Psoas muscle (tissue), 8 donors: ENCODE data around the gene RAB27A. TPM values are rescaled to one million over a fixed set of nuclear protein-coding genes. Genes with fewer than 3 reads are reported as not detected.

Source experiments
- ATAC-seq, 4 donors: fragments of 200-7000 bp; cut with Tn5 transposase; one replicate each; pipeline ENCODE4 v1.9.1; 2020; ENCODE audit warnings: moderate library complexity in 3 of 4, mild to moderate bottlenecking in 2 of 4
- DNase-seq, 2 donors: peaks; one replicate each; pipeline ENCODE4 v3.0.0-alpha.2; 2020
- H3K27ac ChIP-seq: fragments of 200-600 bp; one replicate; pipeline ENCODE4 v1.8.0; 2022
- H3K27me3 ChIP-seq, 3 donors: fragments of 200-600 bp in 1 of 3; one replicate each; pipeline versions ENCODE4 v1.6.1 to v1.8.0; 2013 to 2022; ENCODE audit warnings: low read length in 2 of 3, mild to moderate bottlenecking in 2 of 3, moderate library complexity in 1 of 3; ENCODE audit not compliant: insufficient read depth in 3 of 3
- H3K36me3 ChIP-seq, 2 donors: fragments of 200-600 bp in 1 of 2; one replicate each; pipeline versions ENCODE4 v1.6.1 to v1.8.0; 2013 to 2022; ENCODE audit warnings: low read depth in 1 of 2, mild to moderate bottlenecking in 1 of 2, moderate library complexity in 1 of 2; ENCODE audit not compliant: insufficient read depth in 1 of 2
- H3K4me1 ChIP-seq: fragments of 200-600 bp; one replicate; pipeline ENCODE4 v1.8.0; 2022
- H3K4me3 ChIP-seq: fragments of 200-600 bp; one replicate; pipeline ENCODE4 v1.8.0; 2022; ENCODE audit warnings: mild to moderate bottlenecking
- H3K9me3 ChIP-seq: fragments of 200-600 bp; one replicate; pipeline ENCODE4 v1.8.0; 2022
- CTCF ChIP-seq: fragments of 200-600 bp; IDR thresholded peaks from one replicate; pipeline ENCODE4 v1.8.0; 2022; ENCODE audit warnings: antibody characterized with exemption
- WGBS, 3 donors: extraction: QIAGEN DNeasy Blood & Tissue Kit; methylation state at CpG; one replicate each; pipeline versions ENCODE4 v1.1.6 to v1.1.7; 2013; 5-methylcytosine and 5-hydroxymethylcytosine counted together
- intact Hi-C, 2 donors: fragments of 100-400 bp; cut with DNase I; formaldehyde crosslinking; loops; one replicate each; pipeline versions ENCODE4 v1.11.0 to v1.14.2; 2022
- polyA plus RNA-seq, 3 donors: library from polyadenylated mRNA; stranded (reverse); fragments of 200-250 nt; gene quantifications; one replicate each; pipeline ENCODE4 v1.2.3, GENCODE V29; 2013
- total RNA-seq, 4 donors: library from RNA; stranded (reverse); fragmentation: NEBNext Ultra II Directional in 2 of 4; extraction: Animal tissue kit (Norgen Biotek cat#: 25700) in 2 of 4; gene quantifications; one replicate each; pipeline versions ENCODE4 v1.2.1 to v1.2.4, GENCODE V29; 2021 to 2023
- donor health status: healthy with polysubstance abuse.
- donor health status: DM: no; HTN: no; CAD: no; lungs with moderate emphysema.
- donor health status: Bipolar disorder and iron deficiency.
- donor health status: healthy.
- donor health status: DM: yes; HTN: yes; CAD: no.
- donor health status: DM: no; HTN: no; CAD: no.
- donor health status: DM: no; HTN: no; CAD: no.
- donor health status: DM: yes; HTN: yes; CAD: no.

The RAB27A gene
- total and polyA plus RNA-seq, 7 donors = 1.2 to 5.4 (median 2.3) TPM

- no peak for TF ChIP-seq CTCF
- intact Hi-C loops = loop anchor here in 1 of 2 donors (10.0 kb wide), 1 partner anchor 107 kb away; no protein-coding TSS in a partner anchor
These were observed 37.8 kb upstream of the RAB27A start for GRCh38 chr15:55327387-55327786.

GRCh38 chr15:55322467-55322866 is 32.9 kb upstream of the RAB27A start:
- DNase-seq = no peak
- Histone ChIP-seq H3K4me3 (no peak overlapping the region), H3K9me3 (no peaks in the 10 kb centered on the region), H3K27me3 (no peaks in the 10 kb centered on the region), H3K4me1 (peaks cover 6% of the 10 kb centered on the region), H3K36me3 (no peaks in the 10 kb centered on the region), H3K27ac (no peak overlapping the region)
- intact Hi-C loops = loop anchor here in 1 of 2 donors (10.0 kb wide), 1 partner anchor 112 kb away; no protein-coding TSS in a partner anchor
- 83 to 87% (median 87%) methylated on average over 5 of the region's 5 CpGs for WGBS, 3 donors
- no peak for ATAC-seq
- TF ChIP-seq CTCF = no peak

More at GRCh38 chr15:55327387-55327786, 37.8 kb upstream of the RAB27A start:
- no peaks in the 10 kb centered on the region for H3K4me1 ChIP-seq
- no peak overlapping the region for H3K4me3 ChIP-seq
- DNase-seq (no peak), ATAC-seq (no peak)
- no peaks in the 10 kb centered on the region for H3K9me3 ChIP-seq
- H3K27me3 ChIP-seq = no peaks in the 10 kb centered on the region
- no peak overlapping the region for H3K27ac ChIP-seq
- H3K36me3 ChIP-seq = peaks cover 0 to 20% of the 10 kb centered on the region in 2 donors
- 75 to 91% (median 79%) methylated on average over 1 of the region's 1 CpG for WGBS, 3 donors

- Histone ChIP-seq H3K4me1 (peaks cover 8% of the 10 kb centered on the region), H3K9me3 (no peaks in the 10 kb centered on the region), H3K4me3 (no peak overlapping the region), H3K27ac (no peak overlapping the region), H3K36me3 (peaks cover 0 to under 1% of the 10 kb centered on the region in 2 donors), H3K27me3 (no peaks in the 10 kb centered on the region)
- intact Hi-C loops = loop anchor here in 1 of 2 donors (10.0 kb wide), 1 partner anchor 114 kb away; no protein-coding TSS in a partner anchor
- no peak for ATAC-seq
- WGBS, 3 donors = 81 to 90% (median 87%) methylated on average over 1 of the region's 1 CpG
- DNase-seq = no peak
- no peak for TF ChIP-seq CTCF
These were observed 31.4 kb upstream of the RAB27A start for GRCh38 chr15:55320963-55321362.

GRCh38 chr15:55320238-55320550 is 30.6 kb upstream of the RAB27A start:
- no peak overlapping the region for H3K27ac ChIP-seq
- intact Hi-C loops = loop anchor here in 1 of 2 donors (10.0 kb wide), 1 partner anchor 115 kb away; no protein-coding TSS in a partner anchor
- TF ChIP-seq CTCF = no peak

More at GRCh38 chr15:55320238-55320550, 30.6 kb upstream of the RAB27A start:
- peaks cover 0 to 4% of the 10 kb centered on the region in 2 donors for H3K36me3 ChIP-seq
- 50 to 65% (median 57%) methylated on average over 2 of the region's 2 CpGs for WGBS, 3 donors
- DNase-seq = no peak
- H3K27me3 ChIP-seq = no peaks in the 10 kb centered on the region
- no peak for ATAC-seq
- H3K9me3 ChIP-seq = no peaks in the 10 kb centered on the region
- H3K4me1 ChIP-seq = peaks cover 8% of the 10 kb centered on the region
- H3K4me3 ChIP-seq = no peak overlapping the region
